ENCODE data around the gene ATXN8OS.
"Not testable (repeated sequence)": the region's sequence is repeated elsewhere in the genome, so short reads cannot be mapped to it uniquely, and the experiment has no call there.

The ATXN8OS gene

GRCh38 chr13:70107498-70108281, at the start of gene ATXN8OS:
Gene ATXN8OS (plus strand): TSS chr13:70107826.
- DNase-seq = no peak

- DNase-seq = no peak
Measured at GRCh38 chr13:70080012-70080411, 27.6 kb upstream of the ATXN8OS start.

GRCh38 chr13:70087247-70087646, 20.4 kb upstream of the ATXN8OS start:
- DNase-seq = no peak

GRCh38 chr13:70088926-70089325, 18.7 kb upstream of the ATXN8OS start:
- no peak for DNase-seq

GRCh38 chr13:70090036-70090723, 17.4 kb upstream of the ATXN8OS start:
- DNase-seq = no peak

- DNase-seq = no peak
Measured at GRCh38 chr13:70098669-70099068, 9.0 kb upstream of the ATXN8OS start.

GRCh38 chr13:70104481-70104880, 3.1 kb upstream of the ATXN8OS start:
- DNase-seq = no peak

- DNase-seq = no peak
Measured at GRCh38 chr13:70107125-70107497, 515 bp upstream of the ATXN8OS start.

- DNase-seq = no peak
Measured at GRCh38 chr13:70108356-70109105, 905 bp downstream of the ATXN8OS start, which contains the start of gene KLHL1. Gene KLHL1 (minus strand): TSS chr13:70108452. CDS start chr13:70107699, 753 bp downstream.

GRCh38 chr13:70117338-70117905, 9.8 kb downstream of the ATXN8OS start:
- no peak for DNase-seq

GRCh38 chr13:70125693-70126092, 18.1 kb downstream of the ATXN8OS start:
- no peak for DNase-seq

- DNase-seq = no peak
Measured at GRCh38 chr13:70128098-70128497, 20.5 kb downstream of the ATXN8OS start.

- DNase-seq = not testable (repeated sequence)
Measured at GRCh38 chr13:70142658-70143057, 35.0 kb downstream of the ATXN8OS start.

GRCh38 chr13:70162141-70162540, 54.5 kb downstream of the ATXN8OS start:
- no peak for DNase-seq

GRCh38 chr13:70170689-70171088, 63.1 kb downstream of the ATXN8OS start:
- DNase-seq = no peak

GRCh38 chr13:70171151-70171550, 63.5 kb downstream of the ATXN8OS start:
- no peak for DNase-seq

GRCh38 chr13:70172946-70173597, 65.4 kb downstream of the ATXN8OS start:
- no peak for DNase-seq

- no peak for DNase-seq
Measured at GRCh38 chr13:70173598-70173959, 66.0 kb downstream of the ATXN8OS start.

GRCh38 chr13:70178346-70178745, 70.7 kb downstream of the ATXN8OS start:
- no peak for DNase-seq

Measured in NCI-H1048 (cell line).